KOPT-K1 (cell line): ENCODE results near the gene GATA2.

Experiments
- H3K27ac ChIP-seq: fragments of 200-600 bp; sonication (generic); 2 replicates; pipeline ENCODE4 v1.5.1; 2016; ENCODE audit warnings: antibody characterized with exemption, mild to moderate bottlenecking, low read depth, low read length; ENCODE audit not compliant: poor library complexity, severe bottlenecking
- H3K36me3 ChIP-seq: fragments of 200-600 bp; sonication (generic); 2 replicates; pipeline ENCODE4 v1.5.1; 2017; ENCODE audit warnings: antibody characterized with exemption, mild to moderate bottlenecking, low read length, moderate library complexity; ENCODE audit not compliant: insufficient read depth
- H3K9me3 ChIP-seq: fragments of 200-600 bp; sonication (generic); 2 replicates; pipeline ENCODE4 v1.5.1; 2017; ENCODE audit warnings: antibody characterized with exemption, low read length, mild to moderate bottlenecking; ENCODE audit not compliant: insufficient read depth, poor library complexity, severe bottlenecking

Gene GATA2

DNA sequence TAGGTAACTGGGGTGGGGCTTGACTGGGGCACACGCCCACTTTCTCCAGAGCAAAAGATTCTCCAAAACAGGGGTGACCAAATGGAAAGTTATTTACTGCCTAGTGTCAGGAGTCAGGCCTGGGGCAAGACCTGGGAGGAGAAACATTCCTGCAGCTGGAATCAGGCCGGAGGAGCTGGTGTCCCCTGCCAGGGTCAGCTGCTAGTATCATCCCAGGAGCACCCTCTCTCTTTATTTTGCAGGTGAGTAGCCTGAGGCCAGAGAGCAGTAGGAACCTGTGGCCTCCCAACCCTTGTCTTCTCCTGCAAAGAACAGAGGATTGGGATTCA, 59.2 kb downstream of the GATA2 start:
- Histone ChIP-seq H3K27ac (no peak overlapping the region), H3K9me3 (no peaks in the 10 kb centered on the region), H3K36me3 (no peaks in the 10 kb centered on the region)

DNA sequence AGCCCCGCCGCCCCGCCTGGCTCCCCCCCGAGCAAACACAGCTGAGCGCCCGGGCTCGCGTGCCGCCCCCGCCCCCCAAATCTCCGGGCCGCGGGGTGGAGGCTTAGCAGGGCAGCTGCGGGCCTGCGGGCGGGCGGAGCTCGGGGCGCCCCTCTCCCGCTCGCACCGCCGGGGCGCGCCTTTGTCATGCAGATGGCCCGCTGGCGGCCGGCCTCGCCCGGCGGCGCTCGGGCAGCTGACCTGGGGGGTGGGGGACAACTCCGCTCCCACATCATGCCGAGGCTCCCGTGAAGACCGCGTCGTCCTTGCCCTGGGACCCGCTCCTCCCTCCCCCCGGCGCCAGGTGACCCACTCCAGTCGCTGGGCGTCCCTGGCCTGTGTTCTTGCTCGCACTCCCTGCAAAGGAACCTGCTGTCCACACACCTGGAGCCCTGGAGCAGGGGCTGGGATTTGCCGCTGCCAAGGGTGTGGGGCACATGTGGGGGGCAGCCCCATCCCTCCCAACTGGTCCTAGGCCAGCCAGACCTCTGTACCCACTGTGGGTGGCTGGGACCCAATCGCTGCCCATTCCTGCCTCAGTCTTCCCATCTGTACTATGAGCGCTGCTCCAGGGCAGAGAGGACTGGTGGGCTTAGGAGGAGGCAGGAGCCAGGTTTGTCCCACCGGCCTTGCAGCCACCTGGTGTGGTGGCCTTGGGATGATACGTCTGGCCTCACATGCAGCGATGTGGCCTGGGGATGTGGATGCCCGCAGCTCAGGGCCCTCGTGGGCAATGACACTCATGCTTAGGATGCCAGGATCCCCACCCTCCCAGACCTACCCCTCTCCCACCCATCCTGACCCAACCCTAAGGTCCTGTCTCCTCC, 59.8 kb downstream of the GATA2 start:
- Histone ChIP-seq H3K27ac (no peak overlapping the region), H3K9me3 (no peaks in the 10 kb centered on the region)

DNA sequence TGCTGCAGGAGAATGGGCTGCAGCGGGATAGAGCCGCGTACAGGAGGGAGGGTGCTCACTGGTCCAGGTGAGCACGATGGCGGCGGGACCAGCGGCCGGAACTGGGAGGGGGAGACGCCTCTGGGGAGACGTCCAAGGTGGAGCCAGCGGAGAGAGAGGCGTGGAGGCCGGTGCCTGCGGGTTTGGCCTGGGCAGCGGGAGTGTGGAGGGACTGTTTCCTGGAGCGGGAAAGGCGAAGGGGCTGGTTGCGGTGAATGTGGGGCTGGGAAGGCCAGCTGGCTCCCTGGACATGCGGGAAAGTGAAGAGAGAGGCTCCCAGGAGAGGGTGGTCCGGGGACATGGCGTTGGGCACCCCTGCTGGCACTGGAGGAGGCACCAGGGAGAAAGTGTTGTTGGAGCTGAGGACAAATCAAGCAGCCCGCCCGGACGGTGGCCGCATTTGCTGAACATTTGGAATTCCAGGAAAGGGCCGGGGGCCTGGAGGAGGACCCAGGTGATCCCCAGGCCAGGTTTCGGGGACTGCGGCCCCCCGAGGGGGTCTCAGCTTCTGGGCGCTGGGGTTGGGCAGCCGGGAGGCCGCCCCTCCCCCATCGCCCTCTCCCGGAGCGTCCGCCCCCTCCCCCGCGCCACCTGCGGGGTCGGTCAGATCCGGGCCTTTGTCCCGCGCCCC, 60.6 kb downstream of the GATA2 start:
- Histone ChIP-seq H3K27ac (no peak overlapping the region), H3K36me3 (no peaks in the 10 kb centered on the region), H3K9me3 (no peaks in the 10 kb centered on the region)

More for the DNA sequence above, 59.8 kb downstream of the GATA2 start:
- H3K36me3 ChIP-seq, result no peaks in the 10 kb centered on the region

DNA sequence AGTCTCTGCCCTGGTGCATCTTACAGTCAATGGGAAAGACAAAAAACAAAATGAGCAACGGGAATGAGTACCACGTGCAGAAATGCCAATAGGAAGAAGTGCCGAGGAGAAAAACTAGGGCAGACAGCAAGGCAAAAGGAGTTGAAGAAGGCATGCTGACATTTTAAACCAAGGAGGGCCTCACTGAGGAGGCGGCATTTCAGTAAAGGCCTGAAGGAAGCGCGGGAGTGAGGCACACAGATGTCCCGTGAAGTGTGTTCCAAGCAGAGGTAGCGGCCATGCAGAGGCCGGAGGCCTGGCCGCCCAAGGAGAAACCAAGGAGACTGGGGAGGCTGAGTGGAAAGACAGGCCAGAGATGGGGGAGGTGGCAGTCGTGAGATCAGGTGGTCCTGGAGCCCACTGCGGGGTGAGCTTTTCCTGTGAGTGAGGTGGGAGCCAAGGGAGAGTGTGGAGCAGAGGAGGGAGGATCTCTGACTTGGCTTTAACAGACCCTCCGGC, 61.1 kb downstream of the GATA2 start:
- H3K27ac ChIP-seq, result no peak overlapping the region
- no peaks in the 10 kb centered on the region for H3K9me3 ChIP-seq
- no peaks in the 10 kb centered on the region for H3K36me3 ChIP-seq

DNA sequence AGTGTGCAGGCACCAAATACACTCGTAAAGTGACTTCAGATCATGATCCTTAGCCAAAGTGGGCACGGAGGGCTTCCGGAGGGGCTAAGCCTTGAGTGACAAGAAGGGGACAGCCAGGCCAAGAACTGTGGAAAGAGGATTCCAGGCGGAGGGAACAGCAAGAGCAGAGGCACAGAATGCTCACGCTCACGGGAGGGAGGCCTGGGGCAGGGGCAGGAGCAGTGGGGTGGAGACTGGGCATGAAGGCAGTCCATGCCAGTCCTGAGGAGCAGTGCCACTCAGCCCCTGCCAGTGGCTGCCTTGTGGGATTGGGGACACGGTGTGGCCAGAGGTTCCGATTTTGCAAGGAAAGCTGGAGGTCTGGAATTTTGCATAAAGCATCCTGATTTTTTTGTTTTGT, 62.3 kb downstream of the GATA2 start:
- Histone ChIP-seq H3K9me3 (no peaks in the 10 kb centered on the region), H3K27ac (no peak overlapping the region), H3K36me3 (no peaks in the 10 kb centered on the region)

DNA sequence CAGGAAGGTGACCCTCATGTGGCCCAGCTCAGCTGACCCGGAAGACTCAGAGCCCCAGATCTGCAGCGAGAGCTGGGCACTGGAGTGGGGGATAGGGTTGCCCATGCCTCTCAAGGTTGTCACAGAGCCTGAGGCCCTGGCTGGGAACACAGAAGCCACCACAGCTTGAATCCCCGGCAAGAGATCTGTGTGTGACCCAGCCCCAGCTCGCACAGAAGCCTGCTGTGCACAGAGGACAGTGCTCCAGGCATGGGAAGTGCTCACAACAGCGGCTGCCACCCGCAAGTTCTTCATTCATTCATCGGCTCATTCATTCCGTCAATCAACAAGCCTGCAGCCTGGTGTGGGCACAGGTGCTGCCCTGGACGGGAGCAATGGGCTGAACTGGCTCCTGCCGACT, 62.7 kb downstream of the GATA2 start:
- no peaks in the 10 kb centered on the region for H3K36me3 ChIP-seq
- no peak overlapping the region for H3K27ac ChIP-seq
- H3K9me3 ChIP-seq, result no peaks in the 10 kb centered on the region

DNA sequence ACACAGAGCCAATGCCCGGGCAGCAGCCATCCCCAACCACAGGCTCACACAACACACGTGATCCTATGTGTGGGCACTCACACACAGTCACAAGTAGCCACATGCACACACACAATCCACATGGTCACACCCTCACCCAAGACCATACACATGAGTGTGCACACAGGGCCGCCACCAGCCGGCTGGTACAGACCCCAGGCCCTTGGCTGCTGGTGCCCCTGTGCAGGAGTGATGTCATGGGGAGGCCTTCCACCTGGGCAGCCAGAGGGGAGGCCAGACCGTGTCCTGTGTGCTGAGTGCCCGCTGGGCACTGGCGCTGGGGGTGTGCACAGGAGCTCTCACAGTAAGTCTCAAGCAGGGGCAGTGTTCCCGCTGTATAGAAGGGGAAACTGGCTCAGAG, 63.2 kb downstream of the GATA2 start:
- H3K27ac ChIP-seq, result no peak overlapping the region

More for the DNA sequence above, 63.2 kb downstream of the GATA2 start:
- Histone ChIP-seq H3K9me3 (no peaks in the 10 kb centered on the region), H3K36me3 (no peaks in the 10 kb centered on the region)
